Stimulated activated CD8-positive, alpha-beta memory T cell treated with anti-CD3 and anti-CD28 coated beads, Interleukin-15, amount 100 ng/mL, for 1 hour (primary cell): ENCODE measurements around the gene RIBC2.
"Not testable (repeated sequence)": the region's sequence is repeated elsewhere in the genome, so short reads cannot be mapped to it uniquely, and the experiment has no call there.

Experiments used
- DNase-seq: peaks from one replicate; pipeline ENCODE4 v3.0.0-alpha.2; 2020; ENCODE audit warnings: low read depth

RIBC2 gene

GRCh38 chr22:45413368-45414211 is at the start of gene RIBC2, which contains the start of gene SMC1B:
RIBC2 (plus strand) TSS chr22:45413693; CDS start chr22:45413887, 194 bp downstream.
SMC1B (minus strand) TSS chr22:45413599; CDS start chr22:45413567, 32 bp downstream.
- peak; percentile 66 for DNase-seq

- DNase-seq: no peak
These were observed 46.8 kb upstream of the RIBC2 start for GRCh38 chr22:45366713-45367112.

GRCh38 chr22:45373592-45373991 is 39.9 kb upstream of the RIBC2 start:
- not testable (repeated sequence) for DNase-seq

- no peak for DNase-seq
These were observed 37.5 kb upstream of the RIBC2 start for GRCh38 chr22:45376009-45376408.

- DNase-seq: no peak
These were observed 36.8 kb upstream of the RIBC2 start for GRCh38 chr22:45376703-45377102.

- no peak for DNase-seq
These were observed 32.1 kb upstream of the RIBC2 start for GRCh38 chr22:45381348-45381747.

- DNase-seq: no peak
These were observed 23.9 kb upstream of the RIBC2 start for GRCh38 chr22:45389546-45389945.

- no peak for DNase-seq
These were observed 15.7 kb upstream of the RIBC2 start for GRCh38 chr22:45397806-45398205.

- DNase-seq: no peak
These were observed 15.3 kb upstream of the RIBC2 start for GRCh38 chr22:45398214-45398613.

- no peak for DNase-seq
These were observed 13.6 kb upstream of the RIBC2 start for GRCh38 chr22:45399712-45400445.

GRCh38 chr22:45402466-45402985 is 11.0 kb upstream of the RIBC2 start:
- no peak for DNase-seq

- DNase-seq: no peak
These were observed 5.7 kb upstream of the RIBC2 start for GRCh38 chr22:45407793-45408192.

- no peak for DNase-seq
These were observed 503 bp upstream of the RIBC2 start for GRCh38 chr22:45413013-45413367.

GRCh38 chr22:45418056-45418769 is 4.7 kb downstream of the RIBC2 start:
- DNase-seq: no peak

GRCh38 chr22:45418770-45419138 is 5.3 kb downstream of the RIBC2 start:
- no peak for DNase-seq

GRCh38 chr22:45420011-45420410 is 6.5 kb downstream of the RIBC2 start:
- no peak for DNase-seq

GRCh38 chr22:45420539-45420938 is 7.0 kb downstream of the RIBC2 start:
- no peak for DNase-seq

- DNase-seq: no peak
These were observed 8.0 kb downstream of the RIBC2 start for GRCh38 chr22:45421349-45422055.

GRCh38 chr22:45422237-45422983 is 8.9 kb downstream of the RIBC2 start:
- no peak for DNase-seq

- DNase-seq: no peak
These were observed 10.0 kb downstream of the RIBC2 start for GRCh38 chr22:45423524-45423923.

GRCh38 chr22:45424241-45424731 is 10.8 kb downstream of the RIBC2 start:
- no peak for DNase-seq
